ENCODE results near the gene CARMIL1. TPM values are rescaled to one million over a fixed set of nuclear protein-coding genes. Genes with fewer than 3 reads are reported as not detected.

Gene CARMIL1
- 21.2 and 22.2 TPM in 2 replicates for total RNA-seq (2014; rRNA removed; shearing (Covaris generic))

GRCh38 chr6:25278914-25279747, at the start of gene CARMIL1:
TSS of gene CARMIL1 (plus strand) at chr6:25279374. CDS start at chr6:25279796, 422 bp downstream.
- H3K27ac ChIP-seq, result peak within 1 kb of the TSS; percentile 57
- peak; percentile 79 to 94 for DNase-seq (ENCODE audit: low read depth in 1 of 2, low spot score in 2 of 2)
- peaks cover 29% of the 10 kb centered on the region for H3K4me1 ChIP-seq (replicated peaks)
- H3K4me3 ChIP-seq, result peak within 1 kb of the TSS; percentile 72
- H3K9me3 ChIP-seq (replicated peaks), result no peaks in the 10 kb centered on the region
- H3K36me3 ChIP-seq, result 0 out of 2 replicates have a peak, but pooled peaks cover 2% of the 10 kb centered on the region
- no peaks in the 10 kb centered on the region for H3K27me3 ChIP-seq (replicated peaks)

GRCh38 chr6:25229671-25230321, 49.4 kb upstream of the CARMIL1 start:
- H3K4me1 ChIP-seq (replicated peaks), result peaks cover 26% of the 10 kb centered on the region

GRCh38 chr6:25232479-25232878, 46.7 kb upstream of the CARMIL1 start:
- Histone ChIP-seq H3K27me3 (replicated peaks) (no peaks in the 10 kb centered on the region), H3K27ac (no peak overlapping the region), H3K4me3 (no peak overlapping the region), H3K4me1 (replicated peaks) (peaks cover 26% of the 10 kb centered on the region), H3K36me3 (no peaks in the 10 kb centered on the region), H3K9me3 (replicated peaks) (no peaks in the 10 kb centered on the region)
- DNase-seq (ENCODE audit: low read depth in 1 of 2, low spot score in 2 of 2), result no peak

More at GRCh38 chr6:25229671-25230321, 49.4 kb upstream of the CARMIL1 start:
- H3K9me3 ChIP-seq (replicated peaks), result no peaks in the 10 kb centered on the region
- H3K27me3 ChIP-seq (replicated peaks), result no peaks in the 10 kb centered on the region
- H3K27ac ChIP-seq, result peak overlapping the region; percentile 63
- DNase-seq (ENCODE audit: low read depth in 1 of 2, low spot score in 2 of 2), result peak; percentile 59 to 68
- no peak overlapping the region for H3K4me3 ChIP-seq
- no peaks in the 10 kb centered on the region for H3K36me3 ChIP-seq

- no peak overlapping the region for H3K27ac ChIP-seq
- H3K27me3 ChIP-seq (replicated peaks), result no peaks in the 10 kb centered on the region
- no peaks in the 10 kb centered on the region for H3K36me3 ChIP-seq
- H3K4me3 ChIP-seq, result no peak overlapping the region
- H3K9me3 ChIP-seq (replicated peaks), result no peaks in the 10 kb centered on the region
- peaks cover 26% of the 10 kb centered on the region for H3K4me1 ChIP-seq (replicated peaks)
- peak in 1 of 2 experiments; percentile 21 for DNase-seq (ENCODE audit: low read depth in 1 of 2, low spot score in 2 of 2)
Measured at GRCh38 chr6:25233226-25233625, 45.9 kb upstream of the CARMIL1 start.

GRCh38 chr6:25237579-25237978, 41.6 kb upstream of the CARMIL1 start:
- Histone ChIP-seq H3K4me3 (no peak overlapping the region), H3K4me1 (replicated peaks) (peaks cover 8% of the 10 kb centered on the region), H3K36me3 (no peaks in the 10 kb centered on the region), H3K27me3 (replicated peaks) (no peaks in the 10 kb centered on the region), H3K9me3 (replicated peaks) (no peaks in the 10 kb centered on the region), H3K27ac (no peak overlapping the region)
- no peak for DNase-seq (ENCODE audit: low read depth in 1 of 2, low spot score in 2 of 2)

DNA sequence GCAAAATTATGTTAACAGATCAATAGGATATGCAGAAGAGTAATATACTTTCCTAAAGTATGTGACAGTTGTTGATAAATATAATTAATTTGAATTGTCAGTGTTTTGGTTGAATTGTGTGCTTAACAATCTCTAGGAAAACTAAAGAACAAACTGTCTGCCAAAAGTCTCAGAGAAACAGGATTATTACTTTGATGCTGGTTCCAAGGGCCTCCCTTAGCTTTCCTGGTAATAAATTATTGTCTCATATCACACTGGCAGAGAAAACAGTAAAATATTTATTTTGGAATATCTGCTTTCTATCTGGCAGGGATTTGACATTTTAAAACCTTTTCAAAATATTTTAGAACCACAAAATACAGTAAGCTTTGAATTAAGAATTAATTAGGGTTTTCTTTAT, 40.1 kb upstream of the CARMIL1 start:
- Histone ChIP-seq H3K4me1 (replicated peaks) (no peaks in the 10 kb centered on the region), H3K4me3 (no peak overlapping the region), H3K27me3 (replicated peaks) (no peaks in the 10 kb centered on the region), H3K9me3 (replicated peaks) (no peaks in the 10 kb centered on the region), H3K36me3 (no peaks in the 10 kb centered on the region), H3K27ac (no peak overlapping the region)
- DNase-seq (ENCODE audit: low read depth in 1 of 2, low spot score in 2 of 2), result no peak

- Histone ChIP-seq H3K36me3 (no peaks in the 10 kb centered on the region), H3K27me3 (replicated peaks) (no peaks in the 10 kb centered on the region), H3K9me3 (replicated peaks) (no peaks in the 10 kb centered on the region), H3K27ac (no peak overlapping the region), H3K4me3 (no peak overlapping the region), H3K4me1 (replicated peaks) (no peaks in the 10 kb centered on the region)
- DNase-seq (ENCODE audit: low read depth in 1 of 2, low spot score in 2 of 2), result no peak
Measured at GRCh38 chr6:25239498-25239897, 39.7 kb upstream of the CARMIL1 start.

- Histone ChIP-seq H3K4me1 (replicated peaks) (no peaks in the 10 kb centered on the region), H3K27me3 (replicated peaks) (no peaks in the 10 kb centered on the region), H3K36me3 (no peaks in the 10 kb centered on the region), H3K27ac (no peak overlapping the region), H3K4me3 (no peak overlapping the region), H3K9me3 (replicated peaks) (no peaks in the 10 kb centered on the region)
- no peak for DNase-seq (ENCODE audit: low read depth in 1 of 2, low spot score in 2 of 2)
Measured at GRCh38 chr6:25242567-25242966, 36.6 kb upstream of the CARMIL1 start.

- Histone ChIP-seq H3K27ac (no peak overlapping the region), H3K27me3 (replicated peaks) (no peaks in the 10 kb centered on the region), H3K4me3 (no peak overlapping the region), H3K36me3 (no peaks in the 10 kb centered on the region), H3K9me3 (replicated peaks) (no peaks in the 10 kb centered on the region), H3K4me1 (replicated peaks) (peaks cover 11% of the 10 kb centered on the region)
- no peak for DNase-seq (ENCODE audit: low read depth in 1 of 2, low spot score in 2 of 2)
Measured at GRCh38 chr6:25244865-25245264, 34.3 kb upstream of the CARMIL1 start.

- Histone ChIP-seq H3K27ac (no peak overlapping the region; the same call in 1 of the 2 replicates), H3K27me3 (replicated peaks) (no peaks in the 10 kb centered on the region), H3K4me1 (replicated peaks) (peaks cover 11% of the 10 kb centered on the region), H3K9me3 (replicated peaks) (no peaks in the 10 kb centered on the region), H3K4me3 (no peak overlapping the region), H3K36me3 (no peaks in the 10 kb centered on the region)
- no peak for DNase-seq (ENCODE audit: low read depth in 1 of 2, low spot score in 2 of 2)
Measured at GRCh38 chr6:25248123-25248522, 31.1 kb upstream of the CARMIL1 start.

DNA sequence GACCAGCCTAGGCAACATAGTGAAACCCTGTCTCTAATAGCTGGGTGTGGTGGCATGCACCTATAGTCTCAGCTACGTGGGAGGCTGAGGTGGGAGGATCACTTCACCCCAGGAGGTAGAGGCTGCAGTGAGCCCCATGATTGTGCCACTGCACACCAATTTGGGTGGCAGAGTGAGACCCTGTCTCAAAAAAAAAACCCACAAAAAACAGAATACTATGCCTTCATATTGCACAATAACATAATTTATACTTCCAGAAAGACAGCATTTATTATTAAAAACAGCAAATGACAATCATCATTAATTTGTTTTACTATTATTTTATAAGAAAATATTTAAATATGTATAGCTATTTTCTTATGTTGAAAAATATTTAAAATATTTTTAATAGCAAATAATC, 30.0 kb upstream of the CARMIL1 start:
- no peaks in the 10 kb centered on the region for H3K27me3 ChIP-seq (replicated peaks)
- no peaks in the 10 kb centered on the region for H3K9me3 ChIP-seq (replicated peaks)
- no peaks in the 10 kb centered on the region for H3K36me3 ChIP-seq
- H3K4me1 ChIP-seq (replicated peaks), result peaks cover 11% of the 10 kb centered on the region
- no peak for DNase-seq (ENCODE audit: low read depth in 1 of 2, low spot score in 2 of 2)
- no peak overlapping the region for H3K27ac ChIP-seq
- no peak overlapping the region for H3K4me3 ChIP-seq

DNA sequence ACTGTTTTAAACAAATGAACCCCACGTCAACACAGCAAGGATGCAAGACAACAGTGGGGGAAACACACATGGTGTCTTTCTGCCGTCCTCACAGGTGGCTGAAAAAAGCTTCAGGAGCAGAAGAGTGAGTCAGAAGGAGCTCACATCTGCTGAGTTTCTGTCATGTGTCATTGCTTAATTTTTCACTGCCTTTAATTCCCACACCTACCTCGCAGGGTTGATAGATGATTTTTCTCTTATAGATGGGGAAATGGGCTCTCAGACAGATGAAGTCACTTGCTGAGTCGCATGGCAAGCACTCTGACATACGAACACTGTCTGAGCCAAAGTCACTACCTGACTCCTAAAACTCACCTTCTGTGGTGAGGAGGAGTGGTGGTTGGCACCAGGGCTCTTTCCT, 28.3 kb upstream of the CARMIL1 start:
- Histone ChIP-seq H3K36me3 (no peaks in the 10 kb centered on the region), H3K9me3 (replicated peaks) (no peaks in the 10 kb centered on the region), H3K27me3 (replicated peaks) (no peaks in the 10 kb centered on the region), H3K4me1 (replicated peaks) (peaks cover 11% of the 10 kb centered on the region), H3K27ac (no peak overlapping the region), H3K4me3 (no peak overlapping the region)
- no peak for DNase-seq (ENCODE audit: low read depth in 1 of 2, low spot score in 2 of 2)

DNA sequence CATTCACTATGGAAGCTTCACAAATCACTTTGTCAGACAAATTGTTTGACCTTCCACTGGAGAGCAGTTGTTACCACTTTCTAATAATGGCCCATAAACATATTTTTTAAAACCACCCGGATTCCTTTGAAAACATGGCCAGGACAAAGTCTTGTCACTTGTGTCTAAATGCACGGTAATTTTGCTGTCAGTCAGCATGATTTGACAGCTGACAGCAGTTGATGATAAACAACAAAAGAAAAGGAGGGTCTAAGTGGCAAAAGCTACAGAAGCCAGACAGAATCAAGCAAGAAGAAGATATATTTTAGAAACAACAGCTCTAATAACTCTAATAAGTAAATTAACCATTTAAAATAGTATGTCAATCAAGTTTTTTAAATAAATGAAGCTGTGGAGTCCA, 27.7 kb upstream of the CARMIL1 start:
- H3K4me1 ChIP-seq (replicated peaks), result peaks cover 11% of the 10 kb centered on the region
- no peaks in the 10 kb centered on the region for H3K9me3 ChIP-seq (replicated peaks)
- DNase-seq (ENCODE audit: low read depth in 1 of 2, low spot score in 2 of 2), result no peak
- H3K36me3 ChIP-seq, result no peaks in the 10 kb centered on the region
- H3K27me3 ChIP-seq (replicated peaks), result no peaks in the 10 kb centered on the region
- H3K27ac ChIP-seq, result no peak overlapping the region
- H3K4me3 ChIP-seq, result no peak overlapping the region

DNA sequence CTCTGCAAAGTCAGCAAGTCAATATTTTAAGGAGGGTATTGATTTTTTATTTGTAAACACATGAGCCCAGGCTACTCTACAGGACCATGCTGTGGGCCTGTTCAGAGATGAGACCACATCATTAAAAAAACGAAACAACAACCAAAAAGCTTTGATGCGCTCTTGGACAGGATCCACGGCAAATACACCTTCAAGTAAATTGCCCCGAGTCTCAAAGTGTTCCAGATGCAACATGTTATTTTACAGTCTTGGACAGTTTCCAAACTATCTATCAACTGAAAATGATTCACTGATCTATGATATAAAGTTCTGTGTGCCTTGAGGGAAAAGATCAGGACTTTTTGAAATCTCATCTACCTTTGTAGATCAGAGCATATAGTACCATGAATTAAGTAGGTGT, 25.8 kb upstream of the CARMIL1 start:
- no peaks in the 10 kb centered on the region for H3K27me3 ChIP-seq (replicated peaks)
- no peaks in the 10 kb centered on the region for H3K36me3 ChIP-seq
- H3K27ac ChIP-seq, result no peak overlapping the region
- no peak overlapping the region for H3K4me3 ChIP-seq
- DNase-seq (ENCODE audit: low read depth in 1 of 2, low spot score in 2 of 2), result no peak
- H3K4me1 ChIP-seq (replicated peaks), result peaks cover 6% of the 10 kb centered on the region
- H3K9me3 ChIP-seq (replicated peaks), result no peaks in the 10 kb centered on the region
